Keratinocyte (primary cell): Measurements from ENCODE around the gene TBC1D16. TPM values are rescaled to one million over a fixed set of nuclear protein-coding genes. Genes with fewer than 3 reads are reported as not detected.

Experiments used
- DNase-seq: peaks from one replicate; pipeline ENCODE4 v3.0.0-alpha.2; 2011; ENCODE audit warnings: low read depth, missing footprints, low spot score
- FAIRE-seq: peaks from 2 replicates; lab custom pipeline; 2011; peaks lifted over from hg19 to GRCh38; lab: Jason Lieb, UNC
- H2AFZ ChIP-seq: 2 replicates; pipeline ENCODE4 v1.6.0; 2012; ENCODE audit warnings: low read length, control low read depth, inconsistent platforms; ENCODE audit not compliant: control insufficient read depth
- H3K27ac ChIP-seq: 2 replicates; pipeline ENCODE4 v1.5.1; 2011; ENCODE audit warnings: low read length; ENCODE audit not compliant: control insufficient read depth, insufficient read depth
- H3K27me3 ChIP-seq: 3 replicates; pipeline ENCODE4 v1.6.0; 2011; ENCODE audit warnings: low read length; ENCODE audit not compliant: control insufficient read depth, insufficient read depth; ENCODE audit errors: extremely low read depth
- H3K36me3 ChIP-seq, 2 experiments: 2 replicates in 1 of 2; 3 replicates in 1 of 2; pipeline ENCODE4 v1.5.1; 2011; ENCODE audit warnings: low read length in 2 of 2, mild to moderate bottlenecking in 1 of 2; ENCODE audit not compliant: control insufficient read depth in 2 of 2, insufficient read depth in 2 of 2; ENCODE audit errors: extremely low read depth in 1 of 2
- H3K4me1 ChIP-seq: 3 replicates; pipeline ENCODE4 v1.5.1; 2011; ENCODE audit warnings: low read length; ENCODE audit not compliant: control insufficient read depth, insufficient read depth; ENCODE audit errors: extremely low read depth
- H3K4me2 ChIP-seq: 3 replicates; pipeline ENCODE4 v1.6.0; 2011; ENCODE audit warnings: low read depth, low read length; ENCODE audit not compliant: control insufficient read depth, insufficient read depth; ENCODE audit errors: extremely low read depth
- H3K4me3 ChIP-seq, 3 experiments: fragments of 200-600 bp in 1 of 3; sonication (generic) in 1 of 3; 2 replicates in 2 of 3; 3 replicates in 1 of 3; pipeline ENCODE4 v1.5.1; 2011 to 2016; ENCODE audit warnings: low read length in 3 of 3, mild to moderate bottlenecking in 3 of 3, control low read depth in 2 of 3, inconsistent platforms in 1 of 3, low read depth in 1 of 3, mixed read lengths in 1 of 3, mixed run types in 1 of 3, moderate library complexity in 1 of 3; ENCODE audit not compliant: control insufficient read depth in 2 of 3, insufficient read depth in 2 of 3; ENCODE audit errors: extremely low read depth in 1 of 3
- H3K79me2 ChIP-seq: 2 replicates; pipeline ENCODE4 v1.6.0; 2012; ENCODE audit warnings: low read length; ENCODE audit not compliant: control insufficient read depth, insufficient read depth
- H3K9ac ChIP-seq: 3 replicates; pipeline ENCODE4 v1.6.0; 2011; ENCODE audit warnings: low read length; ENCODE audit not compliant: control insufficient read depth, insufficient read depth; ENCODE audit errors: extremely low read depth
- H3K9me1 ChIP-seq: 3 replicates; pipeline ENCODE4 v1.6.0; 2011; ENCODE audit warnings: low read length; ENCODE audit not compliant: control insufficient read depth, insufficient read depth; ENCODE audit errors: extremely low read depth
- H3K9me3 ChIP-seq: 2 replicates; pipeline ENCODE4 v1.5.1; 2012; ENCODE audit warnings: low read depth, low read length; ENCODE audit not compliant: control insufficient read depth
- H4K20me1 ChIP-seq: 3 replicates; pipeline ENCODE4 v1.6.0; 2011; ENCODE audit warnings: low read length; ENCODE audit not compliant: control insufficient read depth, insufficient read depth; ENCODE audit errors: extremely low read depth
- CTCF ChIP-seq, 3 experiments: IDR thresholded peaks in 1 of 3; conservative IDR thresholded peaks in 1 of 3; optimal IDR thresholded peaks in 1 of 3; 2 replicates in 2 of 3; 3 replicates in 1 of 3; pipeline versions ENCODE3 to v1.5.1; 2011; ENCODE audit warnings: low read length in 3 of 3, mild to moderate bottlenecking in 3 of 3, moderate library complexity in 2 of 3, control low read depth in 1 of 3, inconsistent platforms in 1 of 3; ENCODE audit not compliant: insufficient read depth in 2 of 3; ENCODE audit errors: extremely low read depth in 1 of 3
- EZH2 ChIP-seq: IDR thresholded peaks from one replicate; pipeline ENCODE4 v1.6.1; 2012; ENCODE audit warnings: inconsistent platforms, mild to moderate bottlenecking, low read length, moderate library complexity
- dilution Hi-C: fragments of 300-500 bp; cut with MboI; formaldehyde crosslinking; loops from one replicate; pipeline ENCODE4 v1.7.0; 2020; ENCODE audit warnings: low sequenced_read_pairs; ENCODE audit not compliant: extremely low pct_ligation_motif_present
- polyA plus RNA-seq, 5 experiments: library from polyadenylated mRNA; depleted of rRNA in 3 of 5; stranded (reverse) in 3 of 5; stranded (forward) in 1 of 5; unstranded in 1 of 5; fragments of >200 nt; gene quantifications; 1 replicate in 1 of 5; 2 replicates in 3 of 5; 3 replicates in 1 of 5; pipeline versions ENCODE4 v1.2.1 to v1.2.3, GENCODE V29; 2011 to 2012; ENCODE audit warnings: missing spikeins in 2 of 5, low read depth in 1 of 5, low replicate concordance in 1 of 5

Gene TBC1D16
- polyA plus RNA-seq, 1 donor (not counting 4 experiments of a cell fraction or from before 2014, with no cell fraction given) = 8.6 TPM

GRCh38 chr17:80009391-80010282 lies 26.0 kb downstream of the TBC1D16 start:
- Histone ChIP-seq H3K36me3 (peaks cover 8 to 11% of the 10 kb centered on the region in 2 experiments), H3K27me3 (no peaks in the 10 kb centered on the region), H3K4me3 (no peak overlapping the region), H4K20me1 (peaks cover 2% of the 10 kb centered on the region), H2AFZ (no peak overlapping the region), H3K4me2 (no peak overlapping the region), H3K27ac (no peak overlapping the region), H3K9ac (no peak overlapping the region), H3K4me1 (peaks cover 4% of the 10 kb centered on the region), H3K79me2 (no peaks in the 10 kb centered on the region), H3K9me3 (no peaks in the 10 kb centered on the region), H3K9me1 (no peaks in the 10 kb centered on the region)
- no peak for TF ChIP-seq EZH2
- no peak for TF ChIP-seq CTCF (optimal IDR thresholded peaks at IDR 0.05 in 1 of 3, IDR thresholded peaks at IDR 0.05 in 1 of 3, conservative IDR thresholded peaks at IDR 0.05 in 1 of 3; ENCODE audit: extremely low read depth in 1 of 3, insufficient read depth in 2 of 3, low read length in 3 of 3)
- no peak for DNase-seq
- dilution Hi-C loops = no loop called here
- no peak for FAIRE-seq

DNA sequence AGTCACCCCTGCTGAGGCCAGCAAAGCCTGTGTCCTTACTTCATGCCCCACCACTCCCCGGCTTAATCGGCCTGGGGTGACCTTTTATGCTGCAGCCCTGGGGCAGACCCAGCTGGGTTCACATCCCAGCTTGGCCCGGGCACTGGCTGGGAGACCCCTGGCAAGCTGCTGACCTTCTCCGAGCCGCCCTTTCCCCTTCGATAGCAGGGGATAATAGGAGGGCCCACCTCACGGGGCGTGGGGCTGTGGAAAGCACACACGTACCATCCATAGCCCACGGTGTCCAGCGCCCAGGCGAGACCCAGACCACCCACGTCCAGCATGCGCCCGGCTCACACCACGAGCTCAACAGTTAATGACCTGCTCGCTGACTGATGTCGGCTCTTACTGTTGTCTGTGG lies 26.8 kb downstream of the TBC1D16 start:
- H3K79me2 ChIP-seq = no peaks in the 10 kb centered on the region
- H3K4me3 ChIP-seq = no peak overlapping the region
- no peaks in the 10 kb centered on the region for H3K9me3 ChIP-seq
- TF ChIP-seq CTCF (optimal IDR thresholded peaks at IDR 0.05 in 1 of 3, IDR thresholded peaks at IDR 0.05 in 1 of 3, conservative IDR thresholded peaks at IDR 0.05 in 1 of 3; ENCODE audit: extremely low read depth in 1 of 3, insufficient read depth in 2 of 3, low read length in 3 of 3) (no peak), EZH2 (no peak)
- H3K36me3 ChIP-seq = peaks cover 8 to 11% of the 10 kb centered on the region in 2 experiments
- no peak overlapping the region for H2AFZ ChIP-seq
- H3K9me1 ChIP-seq = no peaks in the 10 kb centered on the region
- no peaks in the 10 kb centered on the region for H3K27me3 ChIP-seq
- H3K27ac ChIP-seq = no peak overlapping the region
- no peak overlapping the region for H3K4me2 ChIP-seq
- FAIRE-seq (no peak), DNase-seq (no peak)
- H3K4me1 ChIP-seq = peaks cover 4% of the 10 kb centered on the region
- dilution Hi-C loops = no loop called here
- H3K9ac ChIP-seq = no peak overlapping the region
- H4K20me1 ChIP-seq = peaks cover 2% of the 10 kb centered on the region
